Keratinocyte (primary cell): ENCODE measurements around the gene DNAAF5. TPM values are rescaled to one million over a fixed set of nuclear protein-coding genes. Genes with fewer than 3 reads are reported as not detected.

Experiments
- DNase-seq: peaks from one replicate; pipeline ENCODE4 v3.0.0-alpha.2; 2011; ENCODE audit warnings: low read depth, missing footprints, low spot score
- FAIRE-seq: peaks from 2 replicates; lab custom pipeline; 2011; peaks lifted over from hg19 to GRCh38; lab: Jason Lieb, UNC
- H2AFZ ChIP-seq: 2 replicates; pipeline ENCODE4 v1.6.0; 2012; ENCODE audit warnings: low read length, control low read depth, inconsistent platforms; ENCODE audit not compliant: control insufficient read depth
- H3K27ac ChIP-seq: 2 replicates; pipeline ENCODE4 v1.5.1; 2011; ENCODE audit warnings: low read length; ENCODE audit not compliant: control insufficient read depth, insufficient read depth
- H3K27me3 ChIP-seq: 3 replicates; pipeline ENCODE4 v1.6.0; 2011; ENCODE audit warnings: low read length; ENCODE audit not compliant: control insufficient read depth, insufficient read depth; ENCODE audit errors: extremely low read depth
- H3K36me3 ChIP-seq, 2 experiments: 2 replicates in 1 of 2; 3 replicates in 1 of 2; pipeline ENCODE4 v1.5.1; 2011; ENCODE audit warnings: low read length in 2 of 2, mild to moderate bottlenecking in 1 of 2; ENCODE audit not compliant: control insufficient read depth in 2 of 2, insufficient read depth in 2 of 2; ENCODE audit errors: extremely low read depth in 1 of 2
- H3K4me1 ChIP-seq: 3 replicates; pipeline ENCODE4 v1.5.1; 2011; ENCODE audit warnings: low read length; ENCODE audit not compliant: control insufficient read depth, insufficient read depth; ENCODE audit errors: extremely low read depth
- H3K4me2 ChIP-seq: 3 replicates; pipeline ENCODE4 v1.6.0; 2011; ENCODE audit warnings: low read depth, low read length; ENCODE audit not compliant: control insufficient read depth, insufficient read depth; ENCODE audit errors: extremely low read depth
- H3K4me3 ChIP-seq, 3 experiments: fragments of 200-600 bp in 1 of 3; sonication (generic) in 1 of 3; 2 replicates in 2 of 3; 3 replicates in 1 of 3; pipeline ENCODE4 v1.5.1; 2011 to 2016; ENCODE audit warnings: low read length in 3 of 3, mild to moderate bottlenecking in 3 of 3, control low read depth in 2 of 3, inconsistent platforms in 1 of 3, low read depth in 1 of 3, mixed read lengths in 1 of 3, mixed run types in 1 of 3, moderate library complexity in 1 of 3; ENCODE audit not compliant: control insufficient read depth in 2 of 3, insufficient read depth in 2 of 3; ENCODE audit errors: extremely low read depth in 1 of 3
- H3K79me2 ChIP-seq: 2 replicates; pipeline ENCODE4 v1.6.0; 2012; ENCODE audit warnings: low read length; ENCODE audit not compliant: control insufficient read depth, insufficient read depth
- H3K9ac ChIP-seq: 3 replicates; pipeline ENCODE4 v1.6.0; 2011; ENCODE audit warnings: low read length; ENCODE audit not compliant: control insufficient read depth, insufficient read depth; ENCODE audit errors: extremely low read depth
- H3K9me1 ChIP-seq: 3 replicates; pipeline ENCODE4 v1.6.0; 2011; ENCODE audit warnings: low read length; ENCODE audit not compliant: control insufficient read depth, insufficient read depth; ENCODE audit errors: extremely low read depth
- H3K9me3 ChIP-seq: 2 replicates; pipeline ENCODE4 v1.5.1; 2012; ENCODE audit warnings: low read depth, low read length; ENCODE audit not compliant: control insufficient read depth
- H4K20me1 ChIP-seq: 3 replicates; pipeline ENCODE4 v1.6.0; 2011; ENCODE audit warnings: low read length; ENCODE audit not compliant: control insufficient read depth, insufficient read depth; ENCODE audit errors: extremely low read depth
- CTCF ChIP-seq, 3 experiments: IDR thresholded peaks in 1 of 3; conservative IDR thresholded peaks in 1 of 3; optimal IDR thresholded peaks in 1 of 3; 2 replicates in 2 of 3; 3 replicates in 1 of 3; pipeline versions ENCODE3 to v1.5.1; 2011; ENCODE audit warnings: low read length in 3 of 3, mild to moderate bottlenecking in 3 of 3, moderate library complexity in 2 of 3, control low read depth in 1 of 3, inconsistent platforms in 1 of 3; ENCODE audit not compliant: insufficient read depth in 2 of 3; ENCODE audit errors: extremely low read depth in 1 of 3
- EZH2 ChIP-seq: IDR thresholded peaks from one replicate; pipeline ENCODE4 v1.6.1; 2012; ENCODE audit warnings: inconsistent platforms, mild to moderate bottlenecking, low read length, moderate library complexity
- dilution Hi-C: fragments of 300-500 bp; cut with MboI; formaldehyde crosslinking; loops from one replicate; pipeline ENCODE4 v1.7.0; 2020; ENCODE audit warnings: low sequenced_read_pairs; ENCODE audit not compliant: extremely low pct_ligation_motif_present
- polyA plus RNA-seq, 5 experiments: library from polyadenylated mRNA; depleted of rRNA in 3 of 5; stranded (reverse) in 3 of 5; stranded (forward) in 1 of 5; unstranded in 1 of 5; fragments of >200 nt; gene quantifications; 1 replicate in 1 of 5; 2 replicates in 3 of 5; 3 replicates in 1 of 5; pipeline versions ENCODE4 v1.2.1 to v1.2.3, GENCODE V29; 2011 to 2012; ENCODE audit warnings: missing spikeins in 2 of 5, low read depth in 1 of 5, low replicate concordance in 1 of 5

Gene DNAAF5
- polyA plus RNA-seq, 1 donor (not counting 4 experiments of a cell fraction or from before 2014, with no cell fraction given), result 16.3 TPM

GRCh38 chr7:762885-763284, 36.4 kb downstream of the DNAAF5 start:
- no peak overlapping the region for H3K9ac ChIP-seq
- dilution Hi-C loops, result no loop called here
- no peak overlapping the region for H3K4me2 ChIP-seq
- no peaks in the 10 kb centered on the region for H4K20me1 ChIP-seq
- no peak overlapping the region for H2AFZ ChIP-seq
- no peaks in the 10 kb centered on the region for H3K9me3 ChIP-seq
- H3K4me1 ChIP-seq, result no peaks in the 10 kb centered on the region
- no peak overlapping the region for H3K27ac ChIP-seq
- TF ChIP-seq CTCF (optimal IDR thresholded peaks at IDR 0.05 in 1 of 3, IDR thresholded peaks at IDR 0.05 in 1 of 3, conservative IDR thresholded peaks at IDR 0.05 in 1 of 3; ENCODE audit: extremely low read depth in 1 of 3, insufficient read depth in 2 of 3, low read length in 3 of 3) (no peak), EZH2 (no peak)
- H3K4me3 ChIP-seq, result no peak overlapping the region
- H3K27me3 ChIP-seq, result no peaks in the 10 kb centered on the region
- no peaks in the 10 kb centered on the region for H3K79me2 ChIP-seq
- FAIRE-seq (no peak), DNase-seq (no peak)
- H3K36me3 ChIP-seq, result peaks cover 29 to 31% of the 10 kb centered on the region in 2 experiments
- H3K9me1 ChIP-seq, result no peaks in the 10 kb centered on the region

- H3K4me2 ChIP-seq, result no peak overlapping the region
- dilution Hi-C loops, result no loop called here
- no peak overlapping the region for H3K9ac ChIP-seq
Observed at GRCh38 chr7:763762-764161, 37.3 kb downstream of the DNAAF5 start.

More at GRCh38 chr7:763762-764161, 37.3 kb downstream of the DNAAF5 start:
- H3K9me3 ChIP-seq, result no peaks in the 10 kb centered on the region
- H3K79me2 ChIP-seq, result no peaks in the 10 kb centered on the region
- H2AFZ ChIP-seq, result no peak overlapping the region
- H3K36me3 ChIP-seq, result peaks cover 28 to 30% of the 10 kb centered on the region in 2 experiments
- H3K4me3 ChIP-seq, result no peak overlapping the region
- H4K20me1 ChIP-seq, result no peaks in the 10 kb centered on the region
- TF ChIP-seq CTCF (optimal IDR thresholded peaks at IDR 0.05 in 1 of 3, IDR thresholded peaks at IDR 0.05 in 1 of 3, conservative IDR thresholded peaks at IDR 0.05 in 1 of 3; ENCODE audit: extremely low read depth in 1 of 3, insufficient read depth in 2 of 3, low read length in 3 of 3) (no peak), EZH2 (no peak)
- H3K27me3 ChIP-seq, result no peaks in the 10 kb centered on the region
- FAIRE-seq (no peak), DNase-seq (no peak)
- H3K27ac ChIP-seq, result no peak overlapping the region
- no peaks in the 10 kb centered on the region for H3K4me1 ChIP-seq
- no peaks in the 10 kb centered on the region for H3K9me1 ChIP-seq
